Keratinocyte (primary cell): ENCODE measurements around the gene RFESD.
"Not testable (repeated sequence)": the region's sequence is repeated elsewhere in the genome, so short reads cannot be mapped to it uniquely, and the experiment has no call there.

Experiments used
- CTCF ChIP-seq, 3 experiments: IDR thresholded peaks in 1 of 3; conservative IDR thresholded peaks in 1 of 3; optimal IDR thresholded peaks in 1 of 3; 2 replicates in 2 of 3; 3 replicates in 1 of 3; pipeline versions ENCODE3 to v1.5.1; 2011; ENCODE audit warnings: low read length in 3 of 3, mild to moderate bottlenecking in 3 of 3, moderate library complexity in 2 of 3, control low read depth in 1 of 3, inconsistent platforms in 1 of 3; ENCODE audit not compliant: insufficient read depth in 2 of 3; ENCODE audit errors: extremely low read depth in 1 of 3
- EZH2 ChIP-seq: IDR thresholded peaks from one replicate; pipeline ENCODE4 v1.6.1; 2012; ENCODE audit warnings: inconsistent platforms, mild to moderate bottlenecking, low read length, moderate library complexity

- not testable (repeated sequence) for TF ChIP-seq CTCF (optimal IDR thresholded peaks at IDR 0.05 in 1 of 3, IDR thresholded peaks at IDR 0.05 in 1 of 3, conservative IDR thresholded peaks at IDR 0.05 in 1 of 3; ENCODE audit: extremely low read depth in 1 of 3, insufficient read depth in 2 of 3, low read length in 3 of 3); EZH2
Observed at GRCh38 chr5:95646226-95646568, 380 bp upstream of the RFESD start.
